ENCODE results near the gene C10orf71.

Gene C10orf71

DNA sequence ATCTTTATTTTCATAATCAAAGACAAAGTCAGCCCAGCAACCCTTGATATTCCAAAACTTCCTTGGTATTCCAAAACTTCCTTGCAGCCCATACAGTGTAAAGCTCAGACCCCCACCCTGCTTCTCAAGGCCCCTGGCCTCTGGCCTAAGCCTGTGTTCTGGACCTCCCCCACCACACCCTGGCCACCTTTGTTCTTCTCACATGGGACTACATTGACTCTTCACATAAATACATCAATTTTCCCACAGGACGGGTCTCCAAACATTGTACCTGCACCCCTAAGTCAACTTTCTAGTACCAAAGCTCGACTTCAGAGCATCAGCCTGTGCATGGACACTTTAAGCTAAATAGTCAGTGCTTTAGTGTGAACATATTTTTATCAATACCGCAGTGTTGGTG lies 56.3 kb downstream of the C10orf71 start:
- TF ChIP-seq, protein P1, sequence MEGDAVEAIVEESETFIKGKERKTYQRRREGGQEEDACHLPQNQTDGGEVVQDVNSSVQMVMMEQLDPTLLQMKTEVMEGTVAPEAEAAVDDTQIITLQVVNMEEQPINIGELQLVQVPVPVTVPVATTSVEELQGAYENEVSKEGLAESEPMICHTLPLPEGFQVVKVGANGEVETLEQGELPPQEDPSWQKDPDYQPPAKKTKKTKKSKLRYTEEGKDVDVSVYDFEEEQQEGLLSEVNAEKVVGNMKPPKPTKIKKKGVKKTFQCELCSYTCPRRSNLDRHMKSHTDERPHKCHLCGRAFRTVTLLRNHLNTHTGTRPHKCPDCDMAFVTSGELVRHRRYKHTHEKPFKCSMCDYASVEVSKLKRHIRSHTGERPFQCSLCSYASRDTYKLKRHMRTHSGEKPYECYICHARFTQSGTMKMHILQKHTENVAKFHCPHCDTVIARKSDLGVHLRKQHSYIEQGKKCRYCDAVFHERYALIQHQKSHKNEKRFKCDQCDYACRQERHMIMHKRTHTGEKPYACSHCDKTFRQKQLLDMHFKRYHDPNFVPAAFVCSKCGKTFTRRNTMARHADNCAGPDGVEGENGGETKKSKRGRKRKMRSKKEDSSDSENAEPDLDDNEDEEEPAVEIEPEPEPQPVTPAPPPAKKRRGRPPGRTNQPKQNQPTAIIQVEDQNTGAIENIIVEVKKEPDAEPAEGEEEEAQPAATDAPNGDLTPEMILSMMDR (IDR thresholded peaks at IDR 0.05; ENCODE audit: low read depth, low read length, missing control alignments), result no peak
- DNase-seq (ENCODE audit: low read depth), result no peak

DNA sequence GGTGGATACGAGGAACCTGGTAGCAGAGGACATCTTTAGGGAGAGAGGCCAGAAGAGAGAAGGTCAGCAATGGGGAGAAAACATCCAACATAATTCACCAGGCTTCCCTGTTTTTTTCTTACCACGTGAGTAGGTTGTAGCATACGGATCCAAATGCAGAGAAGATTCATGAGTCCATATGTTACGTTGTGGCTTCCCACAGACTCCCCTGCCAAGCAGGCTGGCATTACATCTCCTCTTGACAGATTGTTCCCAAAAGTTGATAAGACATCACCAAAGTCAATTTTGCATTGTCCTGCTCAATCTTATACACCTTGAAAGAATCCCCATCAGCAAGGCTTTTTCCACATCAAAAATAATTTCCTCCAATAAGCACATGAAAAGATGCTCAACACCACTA lies 57.2 kb downstream of the C10orf71 start:
- TF ChIP-seq, protein P1 (IDR thresholded peaks at IDR 0.05; ENCODE audit: low read depth, low read length, missing control alignments), result no peak
- no peak for DNase-seq (ENCODE audit: low read depth)
- no peak overlapping the region for H3K4me3 ChIP-seq (ENCODE audit: low read depth, low read length)

More for the DNA sequence above, 56.3 kb downstream of the C10orf71 start:
- no peak overlapping the region for H3K4me3 ChIP-seq (ENCODE audit: low read depth, low read length)

DNA sequence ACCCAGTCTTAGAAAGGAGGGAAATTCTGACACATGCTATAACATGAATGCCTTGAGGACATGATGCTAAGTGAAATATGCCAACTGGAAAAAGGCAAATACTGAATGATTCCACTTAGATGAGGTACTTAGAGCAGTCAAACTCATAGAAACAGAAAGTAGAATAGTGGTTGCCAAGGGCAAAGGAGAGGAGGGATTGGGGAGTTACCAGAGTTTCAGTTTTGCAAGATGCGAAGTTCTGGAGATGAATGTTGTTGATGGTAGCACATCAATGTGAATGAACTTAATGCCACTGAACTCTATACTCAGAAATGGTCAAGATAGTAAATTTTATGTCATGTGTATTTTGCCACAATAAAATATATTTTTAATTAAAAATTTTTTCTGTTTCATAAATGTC lies 58.0 kb downstream of the C10orf71 start:
- TF ChIP-seq, protein P1 (IDR thresholded peaks at IDR 0.05; ENCODE audit: low read depth, low read length, missing control alignments), result no peak
- H3K4me3 ChIP-seq (ENCODE audit: low read depth, low read length), result no peak overlapping the region
- DNase-seq (ENCODE audit: low read depth), result no peak

DNA sequence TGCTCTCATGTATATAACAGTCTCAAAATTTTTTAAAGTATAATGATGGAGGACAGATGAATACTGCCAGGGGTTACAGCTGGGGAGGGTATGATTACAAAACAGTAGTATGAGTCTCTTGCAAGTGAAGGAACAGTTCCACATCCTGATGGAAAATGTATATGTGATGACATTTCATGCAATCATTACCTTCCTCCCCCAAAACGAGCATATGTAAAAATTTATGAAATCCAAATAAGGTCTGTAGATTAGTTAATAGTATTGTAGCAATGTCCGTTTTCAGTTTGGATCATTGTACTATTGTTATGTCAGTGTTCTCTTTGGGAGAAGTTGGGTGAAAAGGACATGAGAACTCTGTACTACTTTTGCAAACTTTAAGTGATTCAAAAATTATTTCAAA lies 58.9 kb downstream of the C10orf71 start:
- DNase-seq (ENCODE audit: low read depth), result no peak
- no peak overlapping the region for H3K4me3 ChIP-seq (ENCODE audit: low read depth, low read length)
- TF ChIP-seq, protein P1 (IDR thresholded peaks at IDR 0.05; ENCODE audit: low read depth, low read length, missing control alignments), result no peak

DNA sequence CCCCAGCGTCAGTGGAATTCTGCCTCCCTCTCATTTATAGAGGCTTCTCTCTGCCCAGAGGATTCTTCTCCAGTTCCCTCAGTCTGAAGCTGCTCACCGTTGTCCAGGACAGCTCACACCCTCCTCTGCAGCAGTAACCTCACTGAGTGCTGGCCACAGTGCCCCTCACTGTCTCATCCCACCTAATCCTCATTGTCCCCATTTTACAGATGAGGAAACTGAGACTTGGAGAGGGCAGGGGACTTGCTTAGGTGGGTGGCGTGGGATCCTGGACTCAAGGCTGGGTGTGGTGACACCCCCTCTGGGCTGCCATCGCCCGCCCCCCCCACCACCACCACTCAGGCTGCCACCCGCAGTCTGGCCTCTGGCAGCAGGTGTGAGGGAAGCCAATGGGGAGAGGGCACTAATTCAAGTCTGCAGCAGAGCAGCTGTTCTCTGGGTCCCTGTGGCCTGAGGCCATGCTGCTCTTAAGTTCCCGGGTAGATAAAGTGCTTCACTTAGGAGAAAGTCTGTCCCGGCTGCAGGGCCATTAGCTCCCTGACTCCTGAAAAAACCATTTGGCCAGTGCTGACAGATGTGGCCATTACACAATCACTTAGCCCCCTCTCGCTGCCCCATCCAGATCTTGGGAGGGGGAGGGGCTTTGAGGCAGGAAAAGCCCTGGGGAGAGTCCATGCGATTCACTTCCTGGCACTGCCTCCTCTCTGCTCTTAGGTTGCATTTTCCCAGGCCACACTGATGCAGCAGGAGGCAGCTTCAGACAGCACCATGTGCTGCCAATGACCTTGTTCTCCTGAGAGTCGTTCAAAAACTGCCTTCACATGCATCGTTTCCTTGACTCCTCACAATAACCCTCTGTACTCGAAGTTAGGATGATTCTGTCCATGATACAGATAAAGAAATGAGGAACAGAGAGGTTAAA lies 60.6 kb downstream of the C10orf71 start:
- H3K4me3 ChIP-seq (ENCODE audit: low read depth, low read length), result no peak overlapping the region
- TF ChIP-seq, protein P1 (IDR thresholded peaks at IDR 0.05; ENCODE audit: low read depth, low read length, missing control alignments), result no peak
- DNase-seq (ENCODE audit: low read depth), result no peak

DNA sequence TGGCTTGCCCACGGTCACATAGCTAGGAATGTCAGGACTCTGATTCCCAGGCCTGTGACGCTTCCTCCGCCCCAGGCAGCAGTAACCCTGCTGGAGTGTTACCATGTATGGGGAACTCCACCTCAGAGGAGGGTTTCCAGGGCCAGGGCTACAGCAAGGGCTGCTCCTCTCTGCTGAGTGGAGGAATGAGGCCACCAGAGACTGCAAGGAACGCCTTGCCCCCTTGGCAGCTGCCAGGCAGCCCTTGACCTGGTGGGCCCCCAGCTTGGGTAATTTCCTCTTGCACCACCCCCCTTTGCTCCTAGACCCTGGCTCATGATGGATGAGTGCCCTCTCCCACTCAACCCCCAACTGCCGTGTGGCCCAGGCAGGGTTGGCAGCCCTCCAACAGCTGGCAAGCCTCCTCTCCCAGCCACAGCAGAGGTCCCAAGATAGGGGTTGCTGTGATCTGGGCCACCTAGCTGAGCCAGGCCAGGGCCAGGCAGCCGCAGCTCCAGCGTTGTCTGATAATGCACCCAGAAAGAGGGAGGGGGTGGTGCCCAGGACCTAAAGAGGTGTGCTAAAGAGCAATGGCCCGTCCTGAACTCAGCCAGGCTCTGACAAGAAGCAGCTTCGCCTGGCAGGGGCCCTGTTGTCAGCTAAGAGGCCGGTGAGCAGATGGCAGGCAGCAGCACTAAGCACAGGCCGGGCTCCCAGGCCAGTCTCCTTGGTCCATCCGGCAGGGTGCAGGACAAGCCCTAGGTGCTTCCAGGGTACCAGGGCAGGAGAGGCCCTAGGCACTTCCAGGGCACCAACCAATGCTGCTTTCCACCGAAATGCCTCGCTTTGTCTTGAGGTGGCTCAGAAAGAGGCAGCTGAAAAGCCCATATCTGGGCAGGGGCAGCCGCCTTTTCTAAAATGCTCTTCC lies 61.6 kb downstream of the C10orf71 start:
- TF ChIP-seq, protein P1 (IDR thresholded peaks at IDR 0.05; ENCODE audit: low read depth, low read length, missing control alignments), result no peak
- no peak for DNase-seq (ENCODE audit: low read depth)
- no peak overlapping the region for H3K4me3 ChIP-seq (ENCODE audit: low read depth, low read length)
